GM18508 (cell line): ENCODE data around the gene TRAPPC2L.
"Not testable (repeated sequence)": the region's sequence is repeated elsewhere in the genome, so short reads cannot be mapped to it uniquely, and the experiment has no call there.

Source experiments
- ATAC-seq: cut with Tn5 transposase; IDR thresholded peaks from one replicate; pipeline ENCODE4 v1.9.1; 2021; ENCODE audit warnings: moderate number of reproducible peaks; ENCODE audit not compliant: insufficient read depth, unreplicated experiment

The TRAPPC2L gene

DNA sequence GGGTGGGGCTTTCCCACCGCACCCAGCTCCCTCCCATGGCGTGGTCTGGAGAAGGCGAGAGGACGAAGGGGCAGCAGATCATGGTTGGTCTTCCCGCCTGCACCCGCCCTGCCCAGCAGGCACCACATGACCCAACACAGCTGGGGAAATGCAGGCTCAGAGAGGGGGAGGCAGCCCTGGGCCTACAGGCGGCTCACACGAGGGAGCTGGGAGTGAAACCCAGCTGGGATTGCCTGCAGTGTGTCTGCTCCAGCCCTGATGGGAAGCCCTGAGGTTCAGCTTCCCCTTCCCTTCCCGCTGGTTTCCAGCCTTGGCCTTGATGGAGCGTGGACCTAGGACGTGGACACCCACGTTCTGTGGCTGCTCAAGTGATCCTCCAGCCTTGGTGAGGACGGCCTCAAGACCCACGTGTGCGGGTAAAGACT is 29.5 kb downstream of the TRAPPC2L start:
- no peak for ATAC-seq

- no peak for ATAC-seq
Measured at GRCh38 chr16:88886845-88887521, 30.1 kb downstream of the TRAPPC2L start.

- no peak for ATAC-seq
Measured at GRCh38 chr16:88888057-88888456, 31.1 kb downstream of the TRAPPC2L start.

DNA sequence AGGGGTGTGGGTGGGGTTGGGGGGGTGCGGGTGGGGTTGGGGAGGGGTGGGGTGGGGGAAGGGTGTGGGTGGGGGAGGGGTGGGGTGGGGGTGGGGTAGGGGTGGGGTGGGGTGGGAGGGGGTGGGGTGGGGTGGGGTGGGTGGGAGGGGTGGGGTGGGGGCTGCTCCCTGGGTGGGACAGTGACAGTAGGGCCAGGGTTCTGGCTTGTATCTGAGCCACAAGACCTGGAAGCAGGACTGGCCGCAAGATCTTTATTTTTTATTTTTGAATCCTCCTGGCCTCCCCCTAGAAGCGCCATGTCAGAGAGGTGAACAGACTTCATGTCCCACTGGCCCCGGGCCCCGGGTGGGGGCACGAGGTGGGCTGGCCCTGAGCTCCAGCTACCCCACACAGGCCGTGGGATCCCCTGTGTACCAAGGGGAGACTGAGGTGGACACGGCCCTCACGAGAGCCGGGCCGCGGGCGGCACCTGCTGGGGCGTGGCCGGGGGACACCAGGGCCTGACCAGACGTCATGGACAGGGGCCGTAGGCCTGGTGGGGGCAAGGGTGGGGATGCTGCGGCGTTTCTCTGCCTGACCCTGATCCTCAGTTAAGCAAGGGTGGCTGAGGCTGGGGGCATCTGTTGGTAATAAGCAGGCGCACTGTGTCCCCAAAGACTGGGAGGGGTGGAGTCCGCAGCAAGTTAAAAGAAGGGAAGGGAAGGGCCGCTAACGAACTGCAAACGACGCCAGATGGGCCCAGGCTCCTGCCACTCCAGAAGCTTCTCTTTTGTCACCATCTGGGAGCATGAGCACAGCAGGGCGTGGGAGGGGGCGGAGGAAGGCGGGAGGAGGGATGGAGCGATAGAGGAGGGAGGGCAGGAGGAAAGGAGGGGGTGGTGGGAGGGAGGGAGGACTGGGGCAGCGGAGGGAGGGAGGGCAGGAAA is 31.8 kb downstream of the TRAPPC2L start:
- ATAC-seq, result no peak

DNA sequence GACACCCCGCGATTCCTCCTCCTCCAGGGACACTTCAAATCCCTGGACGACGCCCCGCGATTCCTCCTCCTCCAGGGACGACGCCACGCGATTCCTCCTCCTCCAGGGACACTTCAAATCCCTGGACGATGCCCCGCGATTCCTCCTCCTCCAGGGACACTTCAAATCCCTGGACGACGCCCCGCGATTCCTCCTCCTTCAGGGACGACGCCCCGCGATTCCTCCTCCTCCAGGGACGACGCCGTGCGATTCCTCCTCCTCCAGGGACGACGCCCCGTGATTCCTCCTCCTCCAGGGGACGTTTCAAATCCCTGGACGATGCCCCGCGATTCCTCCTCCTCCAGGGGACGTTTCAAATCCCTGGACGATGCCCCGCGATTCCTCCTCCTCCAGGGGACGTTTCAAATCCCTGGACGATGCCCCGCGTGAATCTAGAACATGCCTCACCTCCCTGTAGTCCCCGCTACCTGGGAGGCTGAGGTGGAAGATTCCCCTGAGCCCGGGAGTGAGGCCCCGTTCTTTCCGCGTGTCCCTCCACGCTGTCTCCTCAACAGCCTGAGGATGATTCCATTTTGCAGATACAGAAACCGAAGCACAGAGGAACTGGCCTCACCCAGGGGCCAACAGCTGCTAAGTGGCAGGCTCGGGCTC is 32.9 kb downstream of the TRAPPC2L start:
- not testable (repeated sequence) for ATAC-seq

GRCh38 chr16:88891083-88891482 is 34.2 kb downstream of the TRAPPC2L start:
- no peak for ATAC-seq

DNA sequence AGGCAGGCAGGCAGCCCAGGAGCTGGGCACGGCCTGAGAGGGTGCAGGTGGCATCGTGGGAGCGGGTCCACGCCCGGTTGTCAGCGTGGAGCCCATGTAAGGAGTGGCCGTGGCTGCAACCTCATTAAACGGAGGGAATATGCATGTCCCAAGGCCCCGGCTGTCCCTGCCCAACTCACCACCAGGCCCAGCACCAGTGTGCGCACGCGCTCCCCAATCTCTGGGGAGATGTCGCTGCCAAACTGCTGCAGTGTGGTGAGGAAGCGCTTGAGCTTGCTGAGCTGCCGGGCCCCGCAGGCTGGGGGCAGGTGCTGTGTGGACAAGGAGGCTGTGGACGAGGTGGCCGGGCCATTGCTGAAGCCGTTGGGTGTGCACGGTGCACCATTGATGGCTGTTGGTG is 35.1 kb downstream of the TRAPPC2L start:
- no peak for ATAC-seq

GRCh38 chr16:88893127-88893968 is 36.4 kb downstream of the TRAPPC2L start:
- no peak for ATAC-seq

DNA sequence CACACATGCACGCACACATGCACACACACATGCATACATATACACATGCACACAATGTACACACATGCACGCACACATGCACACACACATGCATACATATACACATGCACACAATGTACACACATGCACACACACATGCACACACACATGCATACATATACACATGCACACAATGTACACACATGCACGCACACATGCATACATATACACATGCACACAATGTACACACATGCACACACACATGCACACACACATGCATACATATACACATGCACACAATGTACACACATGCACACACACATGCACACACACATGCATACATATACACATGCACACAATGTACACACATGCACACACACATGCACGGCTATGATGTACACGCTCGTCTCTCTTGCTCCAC is 37.3 kb downstream of the TRAPPC2L start:
- ATAC-seq, result not testable (repeated sequence)

DNA sequence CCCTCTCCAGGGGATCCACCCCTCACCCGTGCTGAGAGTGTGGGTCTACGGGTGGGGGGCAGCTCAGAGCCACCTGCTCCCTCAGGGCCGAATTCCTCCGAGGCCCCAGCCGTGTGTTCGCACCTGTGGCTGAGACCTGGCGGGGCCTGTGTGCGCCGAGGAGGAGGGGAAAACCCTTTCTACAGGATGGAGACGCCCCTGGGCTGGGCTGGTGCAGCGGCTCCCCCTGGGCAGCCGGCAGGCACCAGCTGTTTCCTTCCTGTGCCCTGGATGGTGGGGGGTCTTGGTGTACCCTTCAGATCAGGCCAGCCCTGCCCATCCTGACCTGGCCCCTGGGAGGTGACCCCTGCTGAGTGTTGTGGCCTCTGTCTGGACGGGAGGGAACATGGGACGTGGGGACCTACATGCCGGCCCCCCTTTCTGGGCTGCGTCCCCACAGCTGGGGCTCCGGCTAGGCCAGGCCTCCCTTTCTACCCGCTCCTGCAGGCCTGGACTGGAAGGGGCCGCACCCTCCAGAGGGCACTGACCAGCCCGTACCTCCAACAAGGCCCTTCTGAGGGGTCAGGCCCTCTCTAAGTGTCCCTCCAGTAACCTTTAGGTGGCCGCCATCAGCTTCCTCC is 37.9 kb downstream of the TRAPPC2L start:
- no peak for ATAC-seq

GRCh38 chr16:88895335-88895734 is 38.4 kb downstream of the TRAPPC2L start:
- no peak for ATAC-seq

DNA sequence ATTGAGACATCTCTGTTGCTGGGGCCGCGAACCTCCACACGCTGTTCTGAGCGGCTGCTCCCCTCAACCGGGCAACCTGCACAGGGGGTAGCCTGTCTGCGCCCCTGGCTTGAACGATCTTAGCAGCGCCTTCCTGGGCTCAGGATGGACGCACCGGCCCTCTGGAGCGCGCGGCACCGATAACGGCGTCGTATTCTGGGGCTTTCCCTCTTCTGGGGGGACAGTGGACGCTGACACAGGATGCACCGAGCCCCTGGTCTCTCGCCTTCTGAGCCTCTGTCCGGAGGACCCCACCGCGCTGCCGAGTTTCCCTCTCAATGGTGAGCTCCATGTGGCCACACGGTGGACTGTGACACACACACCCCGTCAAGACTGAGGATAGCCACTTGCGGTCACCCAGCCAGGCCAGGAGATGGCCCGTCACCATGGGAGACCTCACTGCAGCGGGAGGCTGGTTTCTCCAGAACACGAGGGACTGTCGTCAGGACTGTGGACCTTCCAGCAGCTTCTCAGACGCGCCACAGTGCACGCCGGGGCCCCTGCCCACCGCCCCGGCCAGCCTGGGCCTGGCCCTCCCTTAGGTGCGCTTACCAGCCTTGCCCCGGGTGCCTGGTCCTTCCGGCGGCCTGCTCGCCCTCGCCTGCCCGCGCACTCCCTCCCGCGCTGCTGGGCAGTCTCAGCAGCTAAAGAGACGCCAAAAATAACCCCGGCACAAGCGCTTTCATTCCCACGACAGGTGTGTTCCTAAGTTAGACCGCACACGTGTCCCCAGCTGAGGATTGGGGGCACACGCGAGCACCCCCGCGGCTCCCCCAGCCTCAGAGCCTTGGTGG is 39.5 kb downstream of the TRAPPC2L start:
- no peak for ATAC-seq

- no peak for ATAC-seq
Measured at GRCh38 chr16:88897696-88898425, 40.9 kb downstream of the TRAPPC2L start.

DNA sequence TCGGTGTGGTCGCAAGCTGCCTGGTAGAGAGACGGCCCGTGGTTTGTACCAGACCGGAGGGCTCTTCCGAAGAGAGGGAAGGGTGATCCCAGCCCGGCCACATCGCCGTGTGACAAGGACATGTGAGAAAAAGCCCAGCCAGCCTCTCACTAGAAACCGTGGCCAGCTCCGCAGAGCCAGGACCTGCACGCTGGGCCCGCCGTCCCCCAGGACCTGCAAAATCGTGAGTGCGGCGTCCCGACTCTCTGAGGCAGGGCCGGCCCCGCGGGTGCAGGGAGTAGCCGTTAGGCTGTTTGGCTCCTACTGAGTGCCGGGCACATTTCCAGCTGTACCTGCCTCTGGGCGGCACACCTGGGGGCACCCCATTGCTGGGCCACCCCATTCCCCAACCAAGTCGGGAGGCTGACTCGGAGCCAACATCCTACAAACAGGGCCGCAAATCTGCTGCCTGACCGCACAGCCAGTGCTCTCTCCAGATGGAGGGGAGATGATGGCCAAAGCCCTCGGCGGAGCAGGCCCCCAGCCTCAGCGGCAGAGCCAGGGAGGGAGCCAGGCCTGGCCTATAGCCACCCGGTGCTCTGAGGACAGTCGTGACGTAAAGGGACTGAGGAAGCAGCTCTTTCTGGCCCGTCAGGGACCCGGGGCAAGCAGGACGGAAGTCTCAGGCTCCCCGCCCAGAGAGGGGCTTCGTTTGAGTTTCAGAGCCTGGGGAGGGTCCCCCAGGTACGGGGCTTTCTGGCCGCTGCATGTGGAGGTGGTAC is 43.2 kb downstream of the TRAPPC2L start:
- no peak for ATAC-seq

GRCh38 chr16:88900662-88901052 is 43.7 kb downstream of the TRAPPC2L start:
- ATAC-seq, result no peak

- ATAC-seq, result no peak
Measured at GRCh38 chr16:88901718-88902337, 44.9 kb downstream of the TRAPPC2L start.

GRCh38 chr16:88902744-88903143 is 45.8 kb downstream of the TRAPPC2L start:
- no peak for ATAC-seq
